ENCODE data around the gene ZFYVE27. TPM values are rescaled to one million over a fixed set of nuclear protein-coding genes. Genes with fewer than 3 reads are reported as not detected.
A peak's percentile ranks its signal among the peaks of the same experiment; 100 is the strongest.

ZFYVE27 gene
- total RNA-seq, 6 experiments from 2014 or later = 16.6 to 23.0 (median 18.3) TPM

DNA sequence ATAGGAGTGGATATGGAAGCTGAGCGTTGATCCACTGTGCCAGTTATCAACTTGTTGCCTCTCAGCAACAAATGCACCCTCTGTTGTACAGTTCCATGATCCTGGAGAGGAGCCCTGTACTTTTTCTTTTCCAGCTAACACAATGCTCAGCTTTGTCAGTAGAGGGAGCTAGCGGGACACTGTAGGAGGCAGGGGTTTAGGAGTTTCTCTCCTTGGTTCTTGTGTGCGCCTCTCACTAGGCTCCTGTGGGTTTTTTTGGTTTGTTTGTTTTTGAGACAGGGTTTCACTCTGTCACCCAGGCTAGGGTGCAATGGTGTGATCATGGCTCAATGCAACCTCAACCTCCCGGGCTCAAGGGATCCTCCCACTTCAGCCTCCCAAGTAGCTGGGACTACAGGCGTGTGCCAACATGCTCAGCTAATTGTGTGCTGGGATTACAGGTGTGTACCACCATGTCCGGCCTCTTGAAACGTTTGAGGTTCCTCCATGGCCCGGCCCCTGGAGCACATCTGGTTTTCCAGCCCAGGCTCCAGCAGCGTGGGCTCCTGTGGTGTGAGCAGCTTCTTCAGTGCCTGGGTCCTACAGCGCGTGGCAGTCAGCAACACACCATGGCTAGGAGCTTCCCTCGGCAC is 35.4 kb upstream of the ZFYVE27 start:
- peak; percentile 74 for DNase-seq
- Mint-ChIP-seq H3K27me3 (ENCODE audit: insufficient read depth) (peaks cover 1% of the 10 kb centered on the region), H3K9me3 (no peaks in the 10 kb centered on the region), H3K27ac (no peak overlapping the region), H3K36me3 (ENCODE audit: low read depth) (no peaks in the 10 kb centered on the region), H3K4me3 (no peak overlapping the region), H3K4me1 (ENCODE audit: low read depth) (peaks cover 20% of the 10 kb centered on the region)
- TF ChIP-seq, protein P1, sequence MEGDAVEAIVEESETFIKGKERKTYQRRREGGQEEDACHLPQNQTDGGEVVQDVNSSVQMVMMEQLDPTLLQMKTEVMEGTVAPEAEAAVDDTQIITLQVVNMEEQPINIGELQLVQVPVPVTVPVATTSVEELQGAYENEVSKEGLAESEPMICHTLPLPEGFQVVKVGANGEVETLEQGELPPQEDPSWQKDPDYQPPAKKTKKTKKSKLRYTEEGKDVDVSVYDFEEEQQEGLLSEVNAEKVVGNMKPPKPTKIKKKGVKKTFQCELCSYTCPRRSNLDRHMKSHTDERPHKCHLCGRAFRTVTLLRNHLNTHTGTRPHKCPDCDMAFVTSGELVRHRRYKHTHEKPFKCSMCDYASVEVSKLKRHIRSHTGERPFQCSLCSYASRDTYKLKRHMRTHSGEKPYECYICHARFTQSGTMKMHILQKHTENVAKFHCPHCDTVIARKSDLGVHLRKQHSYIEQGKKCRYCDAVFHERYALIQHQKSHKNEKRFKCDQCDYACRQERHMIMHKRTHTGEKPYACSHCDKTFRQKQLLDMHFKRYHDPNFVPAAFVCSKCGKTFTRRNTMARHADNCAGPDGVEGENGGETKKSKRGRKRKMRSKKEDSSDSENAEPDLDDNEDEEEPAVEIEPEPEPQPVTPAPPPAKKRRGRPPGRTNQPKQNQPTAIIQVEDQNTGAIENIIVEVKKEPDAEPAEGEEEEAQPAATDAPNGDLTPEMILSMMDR (IDR thresholded peaks at IDR 0.05) = peak; percentile 87

DNA sequence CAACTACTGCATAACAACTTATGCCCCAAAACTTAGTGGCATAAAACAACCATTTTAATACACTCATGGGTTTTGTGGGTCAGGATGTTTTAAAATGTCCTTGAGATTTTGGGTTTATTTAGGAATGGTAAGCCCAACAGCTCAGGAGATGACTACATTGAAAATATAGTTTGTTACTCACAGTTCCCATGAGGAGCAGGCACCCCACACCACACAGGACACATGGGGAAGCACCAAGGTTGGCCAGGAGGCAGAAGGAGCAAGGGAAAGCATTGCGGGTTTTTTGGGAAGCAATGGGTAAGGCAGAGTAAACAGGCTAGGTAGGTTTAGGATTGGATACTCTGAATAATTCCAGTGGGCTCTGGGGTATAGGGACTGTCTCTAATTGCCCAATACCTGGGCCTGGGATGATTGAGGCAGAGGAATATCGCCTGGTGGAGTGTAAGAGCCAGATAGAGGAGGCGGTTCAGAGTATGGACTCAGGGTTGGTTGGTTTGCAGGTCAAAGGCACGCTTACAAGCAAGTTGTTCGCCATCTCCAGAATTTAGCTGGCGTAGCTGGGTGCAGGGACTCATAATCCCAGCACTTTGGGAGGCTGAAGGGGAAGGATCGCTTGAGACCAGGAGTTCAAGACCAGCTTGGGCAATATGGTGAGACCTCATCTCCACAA is 33.4 kb upstream of the ZFYVE27 start:
- TF ChIP-seq, protein P1 (IDR thresholded peaks at IDR 0.05) = no peak
- no peaks in the 10 kb centered on the region for H3K9me3 Mint-ChIP-seq
- H3K4me3 Mint-ChIP-seq = no peak overlapping the region
- DNase-seq = no peak
- H3K27ac Mint-ChIP-seq = no peak overlapping the region
- peaks cover 1% of the 10 kb centered on the region for H3K27me3 Mint-ChIP-seq (ENCODE audit: insufficient read depth)
- peaks cover 28% of the 10 kb centered on the region for H3K4me1 Mint-ChIP-seq (ENCODE audit: low read depth)
- no peaks in the 10 kb centered on the region for H3K36me3 Mint-ChIP-seq (ENCODE audit: low read depth)

- H3K9me3 Mint-ChIP-seq = no peaks in the 10 kb centered on the region
- no peak overlapping the region for H3K27ac Mint-ChIP-seq
- H3K27me3 Mint-ChIP-seq (ENCODE audit: insufficient read depth) = peaks cover 1% of the 10 kb centered on the region
- H3K4me1 Mint-ChIP-seq (ENCODE audit: low read depth) = peaks cover 36% of the 10 kb centered on the region
- TF ChIP-seq, protein P1 (IDR thresholded peaks at IDR 0.05) = no peak
- no peak for DNase-seq
- no peak overlapping the region for H3K4me3 Mint-ChIP-seq
- H3K36me3 Mint-ChIP-seq (ENCODE audit: low read depth) = no peaks in the 10 kb centered on the region
These were observed 32.6 kb upstream of the ZFYVE27 start for GRCh38 chr10:97704341-97704740.

- no peak overlapping the region for H3K4me3 Mint-ChIP-seq
- no peak for DNase-seq
- TF ChIP-seq, protein P1 (IDR thresholded peaks at IDR 0.05) = no peak
- no peaks in the 10 kb centered on the region for H3K36me3 Mint-ChIP-seq (ENCODE audit: low read depth)
- H3K27me3 Mint-ChIP-seq (ENCODE audit: insufficient read depth) = peaks cover 1% of the 10 kb centered on the region
- no peaks in the 10 kb centered on the region for H3K9me3 Mint-ChIP-seq
- no peak overlapping the region for H3K27ac Mint-ChIP-seq
- H3K4me1 Mint-ChIP-seq (ENCODE audit: low read depth) = peaks cover 44% of the 10 kb centered on the region
These were observed 31.8 kb upstream of the ZFYVE27 start for GRCh38 chr10:97705006-97705670.

DNA sequence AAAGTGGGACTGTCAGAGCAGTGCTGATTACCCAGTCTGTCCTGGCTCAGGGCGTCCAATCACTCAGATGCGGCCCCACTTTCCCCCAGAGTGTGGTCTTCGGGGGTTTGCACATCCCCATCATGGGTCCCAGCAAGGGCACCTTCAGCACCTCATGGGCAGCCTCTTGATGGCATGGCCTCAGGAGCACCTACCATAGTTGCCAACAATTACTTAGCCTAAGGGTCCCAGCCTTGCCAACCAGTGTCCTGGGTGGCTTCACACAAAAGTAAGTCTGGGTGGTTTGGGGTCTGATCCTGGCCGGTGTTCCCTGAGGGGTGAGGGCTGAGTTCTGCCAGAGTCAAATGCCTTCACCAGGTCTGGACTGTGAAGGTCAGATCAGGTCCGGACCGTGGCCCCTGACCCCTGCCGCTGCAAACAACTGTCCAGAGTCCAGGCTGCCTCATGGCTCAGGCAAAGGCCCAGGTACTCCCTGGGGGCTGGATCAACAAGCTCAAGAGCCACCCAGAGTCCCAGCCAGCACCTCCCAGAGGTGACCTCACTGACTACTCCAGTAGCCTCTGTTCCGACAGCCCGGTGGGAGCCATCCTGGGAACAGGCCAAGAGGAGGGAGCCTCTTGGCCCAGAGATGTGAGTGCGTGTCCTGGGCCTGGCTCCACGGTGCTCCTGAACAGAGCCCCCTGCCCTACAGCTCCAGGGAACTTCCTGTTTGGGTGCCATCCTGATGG is 29.6 kb upstream of the ZFYVE27 start:
- H3K27me3 Mint-ChIP-seq (ENCODE audit: insufficient read depth) = peaks cover 1% of the 10 kb centered on the region; the same call in 1 of the 2 replicates
- no peak for DNase-seq
- no peak overlapping the region for H3K4me3 Mint-ChIP-seq
- no peaks in the 10 kb centered on the region for H3K36me3 Mint-ChIP-seq (ENCODE audit: low read depth)
- no peaks in the 10 kb centered on the region for H3K9me3 Mint-ChIP-seq
- no peak overlapping the region for H3K27ac Mint-ChIP-seq
- TF ChIP-seq, protein P1 (IDR thresholded peaks at IDR 0.05) = no peak
- peaks cover 41% of the 10 kb centered on the region for H3K4me1 Mint-ChIP-seq (ENCODE audit: low read depth)
